ENCODE measurements around the gene PRPF19.
A peak's percentile ranks its signal among the peaks of the same experiment; 100 is the strongest.

Gene PRPF19

GRCh38 chr11:60908803-60909202 is 2.4 kb upstream of the PRPF19 start:
- H3K4me1 ChIP-seq (ENCODE audit: control insufficient read depth, low read depth, low read length), result peaks cover 1% of the 10 kb centered on the region
- H3K79me1 ChIP-seq (ENCODE audit: low read length), result peaks cover 2% of the 10 kb centered on the region
- H3K9ac ChIP-seq (ENCODE audit: low read length), result no peak overlapping the region
- H3K4me2 ChIP-seq (ENCODE audit: low read length), result no peak overlapping the region
- H3K79me2 ChIP-seq (ENCODE audit: control insufficient read depth, insufficient read depth, low read length), result peaks cover 24% of the 10 kb centered on the region
- H3K4ac ChIP-seq (ENCODE audit: low read depth, low read length), result no peak overlapping the region
- H3K27ac ChIP-seq (ENCODE audit: low read depth, low read length), result no peak overlapping the region
- no peak overlapping the region for H3K23ac ChIP-seq (ENCODE audit: low read length)
- H2BK120ac ChIP-seq (ENCODE audit: low read depth, low read length), result no peak overlapping the region
- no peak overlapping the region for H2BK15ac ChIP-seq (replicated peaks; ENCODE audit: low read depth)
- WGBS (ENCODE audit: extremely low coverage, insufficient coverage, low lambda C conversion rate), result no CpG with 5 or more reads among the region's 1 CpG
- no peak for DNase-seq
- H3K4me3 ChIP-seq (ENCODE audit: low read length), result no peak overlapping the region
- no peaks in the 10 kb centered on the region for H3K27me3 ChIP-seq (ENCODE audit: insufficient read depth, low read length, poor library complexity)
- no peak overlapping the region for H3K56ac ChIP-seq (ENCODE audit: low read length)
- H3K18ac ChIP-seq (ENCODE audit: low read length), result no peak overlapping the region
- H3K36me3 ChIP-seq (ENCODE audit: control insufficient read depth, insufficient read depth, low read length), result no peaks in the 10 kb centered on the region
- H4K8ac ChIP-seq (ENCODE audit: low read depth, low read length), result no peak overlapping the region
- H2AK5ac ChIP-seq (ENCODE audit: low read length), result no peak overlapping the region
- no peak overlapping the region for H4K5ac ChIP-seq (ENCODE audit: low read length)
- H2BK5ac ChIP-seq (ENCODE audit: low read length), result no peak overlapping the region

GRCh38 chr11:60905551-60906113 is 753 bp downstream of the PRPF19 start:
- Histone ChIP-seq H2BK5ac (ENCODE audit: low read length) (no peak overlapping the region), H3K18ac (ENCODE audit: low read length) (peak overlapping the region; percentile 65), H3K56ac (ENCODE audit: low read length) (peak overlapping the region; percentile 98), H3K36me3 (ENCODE audit: control insufficient read depth, insufficient read depth, low read length) (peaks cover 15% of the 10 kb centered on the region), H3K79me1 (ENCODE audit: low read length) (peaks cover 16% of the 10 kb centered on the region), H3K4ac (ENCODE audit: low read depth, low read length) (peak overlapping the region; percentile 96), H4K8ac (ENCODE audit: low read depth, low read length) (no peak overlapping the region), H3K79me2 (ENCODE audit: control insufficient read depth, insufficient read depth, low read length) (peaks cover 38% of the 10 kb centered on the region), H3K23ac (ENCODE audit: low read length) (no peak overlapping the region), H3K27ac (ENCODE audit: low read depth, low read length) (peak overlapping the region; percentile 90), H3K4me2 (ENCODE audit: low read length) (peak overlapping the region; percentile 88), H3K9ac (ENCODE audit: low read length) (peak overlapping the region; percentile 83), H2AK5ac (ENCODE audit: low read length) (no peak overlapping the region), H3K4me1 (ENCODE audit: control insufficient read depth, low read depth, low read length) (no peaks in the 10 kb centered on the region), H2BK15ac (replicated peaks; ENCODE audit: low read depth) (no peak overlapping the region), H2BK120ac (ENCODE audit: low read depth, low read length) (no peak overlapping the region), H3K4me3 (ENCODE audit: low read length) (peak overlapping the region; percentile 72), H3K27me3 (ENCODE audit: insufficient read depth, low read length, poor library complexity) (no peaks in the 10 kb centered on the region), H4K5ac (ENCODE audit: low read length) (no peak overlapping the region)
- DNase-seq, result peak; percentile 16
- no CpG with 5 or more reads among the region's 16 CpGs for WGBS (ENCODE audit: extremely low coverage, insufficient coverage, low lambda C conversion rate)

GRCh38 chr11:60905047-60905446 is 1.3 kb downstream of the PRPF19 start:
- Histone ChIP-seq H4K8ac (ENCODE audit: low read depth, low read length) (no peak overlapping the region), H3K4ac (ENCODE audit: low read depth, low read length) (no peak overlapping the region), H3K4me1 (ENCODE audit: control insufficient read depth, low read depth, low read length) (no peaks in the 10 kb centered on the region), H3K27me3 (ENCODE audit: insufficient read depth, low read length, poor library complexity) (no peaks in the 10 kb centered on the region), H3K4me2 (ENCODE audit: low read length) (peak overlapping the region; percentile 88), H3K79me2 (ENCODE audit: control insufficient read depth, insufficient read depth, low read length) (peaks cover 38% of the 10 kb centered on the region), H2BK15ac (replicated peaks; ENCODE audit: low read depth) (no peak overlapping the region), H3K9ac (ENCODE audit: low read length) (peak overlapping the region; percentile 83), H3K27ac (ENCODE audit: low read depth, low read length) (no peak overlapping the region), H3K56ac (ENCODE audit: low read length) (peak overlapping the region; percentile 98), H3K36me3 (ENCODE audit: control insufficient read depth, insufficient read depth, low read length) (peaks cover 17% of the 10 kb centered on the region), H2BK120ac (ENCODE audit: low read depth, low read length) (no peak overlapping the region), H2BK5ac (ENCODE audit: low read length) (no peak overlapping the region), H3K23ac (ENCODE audit: low read length) (no peak overlapping the region), H3K18ac (ENCODE audit: low read length) (no peak overlapping the region), H4K5ac (ENCODE audit: low read length) (no peak overlapping the region), H3K4me3 (ENCODE audit: low read length) (no peak overlapping the region), H2AK5ac (ENCODE audit: low read length) (no peak overlapping the region), H3K79me1 (ENCODE audit: low read length) (peaks cover 16% of the 10 kb centered on the region)
- WGBS (ENCODE audit: extremely low coverage, insufficient coverage, low lambda C conversion rate), result no CpG with 5 or more reads among the region's 6 CpGs
- peak; percentile 22 for DNase-seq

- Histone ChIP-seq H2BK120ac (ENCODE audit: low read depth, low read length) (no peak overlapping the region), H3K79me1 (ENCODE audit: low read length) (peaks cover 17% of the 10 kb centered on the region)
- no CpG with 5 or more reads among the region's 11 CpGs for WGBS (ENCODE audit: extremely low coverage, insufficient coverage, low lambda C conversion rate)
Measured at GRCh38 chr11:60902625-60903024, 3.8 kb downstream of the PRPF19 start.

GRCh38 chr11:60900673-60901404 is 5.5 kb downstream of the PRPF19 start:
- WGBS (ENCODE audit: extremely low coverage, insufficient coverage, low lambda C conversion rate), result no CpG with 5 or more reads among the region's 13 CpGs
- H2AK5ac ChIP-seq (ENCODE audit: low read length), result no peak overlapping the region
- H3K4me1 ChIP-seq (ENCODE audit: control insufficient read depth, low read depth, low read length), result no peaks in the 10 kb centered on the region
- no peak overlapping the region for H2BK15ac ChIP-seq (replicated peaks; ENCODE audit: low read depth)
- no peak overlapping the region for H2BK120ac ChIP-seq (ENCODE audit: low read depth, low read length)
- no peak for DNase-seq
- peaks cover 35% of the 10 kb centered on the region for H3K79me2 ChIP-seq (ENCODE audit: control insufficient read depth, insufficient read depth, low read length)
- no peak overlapping the region for H3K9ac ChIP-seq (ENCODE audit: low read length)
- H3K18ac ChIP-seq (ENCODE audit: low read length), result no peak overlapping the region
- H4K8ac ChIP-seq (ENCODE audit: low read depth, low read length), result no peak overlapping the region
- no peak overlapping the region for H2BK5ac ChIP-seq (ENCODE audit: low read length)
- no peak overlapping the region for H3K27ac ChIP-seq (ENCODE audit: low read depth, low read length)
- peaks cover 33% of the 10 kb centered on the region for H3K36me3 ChIP-seq (ENCODE audit: control insufficient read depth, insufficient read depth, low read length)
- no peaks in the 10 kb centered on the region for H3K27me3 ChIP-seq (ENCODE audit: insufficient read depth, low read length, poor library complexity)
- H3K4me2 ChIP-seq (ENCODE audit: low read length), result no peak overlapping the region
- H4K5ac ChIP-seq (ENCODE audit: low read length), result no peak overlapping the region
- H3K4me3 ChIP-seq (ENCODE audit: low read length), result no peak overlapping the region
- H3K79me1 ChIP-seq (ENCODE audit: low read length), result peaks cover 17% of the 10 kb centered on the region
- H3K4ac ChIP-seq (ENCODE audit: low read depth, low read length), result no peak overlapping the region
- no peak overlapping the region for H3K56ac ChIP-seq (ENCODE audit: low read length)
- no peak overlapping the region for H3K23ac ChIP-seq (ENCODE audit: low read length)

More at GRCh38 chr11:60902625-60903024, 3.8 kb downstream of the PRPF19 start:
- DNase-seq, result no peak
- Histone ChIP-seq H3K27ac (ENCODE audit: low read depth, low read length) (no peak overlapping the region), H2AK5ac (ENCODE audit: low read length) (no peak overlapping the region), H3K4me3 (ENCODE audit: low read length) (no peak overlapping the region), H2BK5ac (ENCODE audit: low read length) (no peak overlapping the region), H3K4me1 (ENCODE audit: control insufficient read depth, low read depth, low read length) (no peaks in the 10 kb centered on the region), H3K23ac (ENCODE audit: low read length) (no peak overlapping the region), H3K36me3 (ENCODE audit: control insufficient read depth, insufficient read depth, low read length) (peaks cover 27% of the 10 kb centered on the region), H3K18ac (ENCODE audit: low read length) (no peak overlapping the region), H4K5ac (ENCODE audit: low read length) (no peak overlapping the region), H3K79me2 (ENCODE audit: control insufficient read depth, insufficient read depth, low read length) (peaks cover 38% of the 10 kb centered on the region), H3K9ac (ENCODE audit: low read length) (no peak overlapping the region), H3K27me3 (ENCODE audit: insufficient read depth, low read length, poor library complexity) (no peaks in the 10 kb centered on the region), H3K4ac (ENCODE audit: low read depth, low read length) (no peak overlapping the region), H3K4me2 (ENCODE audit: low read length) (no peak overlapping the region), H4K8ac (ENCODE audit: low read depth, low read length) (no peak overlapping the region), H2BK15ac (replicated peaks; ENCODE audit: low read depth) (no peak overlapping the region), H3K56ac (ENCODE audit: low read length) (no peak overlapping the region)
